GM18517 (cell line): ENCODE results near the gene CLK2.
"Not testable (repeated sequence)": the region's sequence is repeated elsewhere in the genome, so short reads cannot be mapped to it uniquely, and the experiment has no call there.

Experiments used
- ATAC-seq: cut with Tn5 transposase; IDR thresholded peaks from one replicate; pipeline ENCODE4 v1.9.1; 2021; ENCODE audit warnings: mild to moderate bottlenecking, moderate library complexity; ENCODE audit not compliant: unreplicated experiment

CLK2 gene

DNA sequence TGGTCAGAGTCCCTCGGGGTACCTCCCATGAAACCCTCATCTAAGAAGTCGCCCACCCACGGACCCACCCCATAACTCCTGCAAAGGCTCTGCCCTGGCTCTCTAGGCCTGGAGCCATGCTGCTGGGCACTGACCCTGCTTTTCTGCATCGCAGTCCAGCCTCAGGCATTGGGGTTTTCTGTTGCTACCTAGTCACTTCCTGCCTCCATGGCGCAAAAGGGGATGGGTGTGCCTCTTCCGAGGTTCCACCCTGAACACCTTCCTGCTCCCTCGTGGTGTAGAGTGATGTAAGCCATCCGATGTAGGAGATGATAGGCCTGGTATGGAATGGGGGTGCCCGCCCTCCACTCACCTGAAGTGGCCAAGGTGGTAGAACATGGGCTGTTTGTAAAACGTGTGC lies 58.6 kb downstream of the CLK2 start:
- not testable (repeated sequence) for ATAC-seq
